Daoy (cell line): Measurements from ENCODE around the gene POLR2E. TPM values are rescaled to one million over a fixed set of nuclear protein-coding genes. Genes with fewer than 3 reads are reported as not detected.
"Not testable (repeated sequence)": the region's sequence is repeated elsewhere in the genome, so short reads cannot be mapped to it uniquely, and the experiment has no call there.

ENCODE experiments used
- DNase-seq: peaks from one replicate; pipeline ENCODE4 v3.0.0-alpha.2; 2015; ENCODE audit warnings: low read depth
- total RNA-seq: library from RNA; depleted of rRNA; stranded (reverse); fragments of >200 nt; shearing (Covaris generic); gene quantifications from 2 replicates; pipeline ENCODE4 v1.2.3, GENCODE V29; 2014; rRNA removed

The POLR2E gene
- total RNA-seq = 124 and 148 TPM in 2 replicates

DNA sequence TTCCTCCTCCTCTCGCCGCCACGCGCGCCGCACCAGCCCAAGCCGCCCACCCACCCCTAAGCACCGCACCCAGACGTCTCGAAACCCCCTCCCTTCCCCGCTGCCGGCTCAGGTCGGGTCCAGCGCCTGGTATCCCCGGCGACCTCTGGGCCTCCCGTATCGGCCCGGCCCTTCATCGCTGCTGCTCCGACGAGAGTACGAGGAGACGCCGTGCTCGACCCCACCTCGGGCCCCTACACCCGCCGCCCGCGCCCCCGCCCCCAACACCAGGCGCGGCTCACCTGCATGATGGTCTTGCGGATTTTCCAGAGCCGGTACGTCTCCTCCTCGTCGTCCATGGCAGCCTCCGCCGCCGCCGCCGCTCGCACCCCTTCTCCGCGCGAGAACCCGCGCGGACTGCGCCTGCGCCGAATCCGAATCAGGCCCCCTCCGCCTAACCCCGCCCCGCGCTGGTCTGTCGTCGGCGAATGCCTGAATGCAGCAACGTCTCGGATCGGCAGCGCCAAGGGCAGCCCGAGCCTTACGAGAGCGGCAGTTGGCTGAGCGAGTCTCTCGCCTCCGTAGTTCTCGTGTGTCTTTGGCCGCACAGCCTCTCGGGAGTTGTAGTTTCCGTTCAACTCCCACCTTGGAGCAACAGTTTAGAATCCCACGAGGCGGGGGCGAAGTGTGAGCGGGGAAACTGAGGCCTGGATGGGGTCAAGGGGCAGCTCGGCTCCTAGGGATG lies at the start of gene POLR2E:
Gene POLR2E (minus strand): TSS at position 398 of the 724 bp plus-strand sequence. CDS start 60 bp downstream, at position 338.
- peak; percentile 99 for DNase-seq

GRCh38 chr19:1144741-1145140 lies 49.6 kb upstream of the POLR2E start:
- no peak for DNase-seq

GRCh38 chr19:1143828-1144399 lies 48.7 kb upstream of the POLR2E start:
- DNase-seq = no peak

- DNase-seq = no peak
These were observed 46.8 kb upstream of the POLR2E start for GRCh38 chr19:1141944-1142343.

DNA sequence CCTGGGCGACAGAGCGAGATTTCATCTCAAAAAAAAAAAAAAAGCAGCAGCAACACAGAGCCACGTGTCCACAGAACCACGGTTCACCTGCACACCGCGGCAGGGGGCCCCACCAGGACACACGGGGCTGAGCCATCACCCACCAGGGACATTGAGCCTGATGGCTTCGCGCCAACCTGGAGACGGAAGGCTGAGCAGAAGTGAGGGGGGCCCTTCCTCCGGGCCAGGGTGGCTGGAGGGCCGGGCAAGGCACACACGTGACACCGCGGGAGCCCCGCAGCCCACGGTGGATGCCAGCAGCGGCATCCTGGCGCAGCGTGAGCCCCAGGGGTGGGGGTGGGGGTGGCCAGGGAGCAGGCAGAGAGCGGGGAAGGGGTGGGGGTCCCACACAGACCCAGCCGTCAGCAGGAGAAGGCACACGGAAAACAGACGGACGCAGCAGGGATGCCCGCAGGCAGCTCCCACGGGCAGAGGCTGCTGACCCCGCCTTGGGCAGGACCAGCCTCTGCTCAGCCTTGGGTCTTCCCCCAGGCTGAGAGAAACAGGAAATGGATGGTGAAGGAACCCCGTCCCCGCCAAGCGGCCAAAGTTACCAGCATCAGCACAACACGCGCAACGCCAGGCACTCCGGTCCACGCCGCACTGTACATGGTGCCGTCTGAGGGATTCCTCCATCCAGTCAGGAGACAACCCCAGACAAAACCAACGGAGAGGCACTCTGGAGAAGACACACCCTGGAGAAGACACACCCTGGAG lies 45.3 kb upstream of the POLR2E start:
- no peak for DNase-seq

DNA sequence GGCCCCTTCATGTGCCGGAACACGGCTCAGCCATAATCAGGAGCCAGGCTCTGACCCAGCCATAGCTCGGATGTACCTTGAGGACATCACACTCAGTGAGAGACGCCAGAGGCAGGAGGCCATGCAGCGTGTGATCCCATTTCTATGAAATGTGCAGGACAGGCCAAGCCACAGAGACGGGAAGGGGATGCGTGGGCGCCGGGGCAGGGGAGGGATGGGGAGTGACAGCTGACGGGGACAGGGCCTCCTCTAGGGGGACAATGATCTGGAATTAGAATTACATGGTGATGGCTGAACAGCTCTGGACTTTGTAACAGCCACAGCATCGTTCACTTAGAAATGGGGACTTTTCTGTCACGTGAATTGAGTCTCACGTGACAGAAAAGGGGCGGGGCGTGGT lies 44.0 kb upstream of the POLR2E start:
- no peak for DNase-seq

- DNase-seq = no peak
These were observed 42.9 kb upstream of the POLR2E start for GRCh38 chr19:1138121-1138520.

DNA sequence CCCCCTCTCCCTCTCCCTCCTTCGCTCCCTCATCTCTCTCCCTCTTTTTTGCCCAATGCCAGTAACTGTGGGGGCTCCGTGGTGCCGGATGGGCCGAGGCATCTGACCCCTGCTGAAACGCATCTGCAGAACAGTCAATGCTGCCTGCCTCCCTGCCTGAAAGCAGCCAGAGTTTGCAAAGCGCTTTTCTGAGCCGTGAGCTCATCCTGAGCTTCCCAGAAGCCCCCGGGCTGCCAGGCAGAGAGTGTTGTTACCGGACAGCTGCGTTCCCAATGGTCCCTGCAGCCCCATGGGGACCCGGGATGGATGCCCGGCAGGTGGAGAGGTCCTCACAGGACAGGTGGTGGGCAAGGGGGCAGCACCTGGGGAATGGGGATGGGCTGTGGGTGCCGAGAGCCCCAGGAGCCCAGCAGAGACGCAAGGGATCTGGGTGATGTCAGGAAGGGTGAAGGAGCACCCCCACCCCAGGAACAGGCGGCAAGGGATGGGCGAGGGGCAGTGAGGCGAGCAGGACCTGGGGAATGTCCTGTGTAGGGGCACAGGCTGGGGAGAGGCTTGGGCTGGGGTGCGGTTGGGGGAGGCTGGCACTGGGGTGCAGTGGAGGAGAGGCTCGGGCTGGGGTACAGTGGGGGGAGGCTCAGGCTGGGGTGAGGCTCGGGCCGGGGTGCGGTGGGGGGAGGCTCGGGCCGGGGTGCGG lies 41.6 kb upstream of the POLR2E start:
- no peak for DNase-seq

DNA sequence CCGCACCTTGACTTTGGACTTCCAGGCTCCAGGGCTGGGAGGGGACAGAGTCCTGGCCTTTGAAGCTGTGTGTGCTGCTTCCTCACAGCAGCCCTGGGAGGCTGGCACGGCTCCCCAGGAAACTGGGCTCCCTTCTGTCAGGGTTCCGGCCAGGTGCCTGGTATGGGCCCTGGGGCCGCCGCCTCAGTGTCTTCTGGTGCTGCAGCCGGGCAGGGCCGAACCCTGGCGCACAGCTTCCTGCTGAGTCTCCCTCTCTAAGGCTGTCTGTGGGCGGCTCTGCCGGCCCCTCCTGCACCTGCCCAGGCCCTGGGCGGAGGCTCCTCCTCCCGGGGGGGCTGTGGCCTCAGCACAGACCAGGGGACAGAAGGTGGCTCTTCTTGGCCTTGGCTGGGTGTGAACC lies 41.0 kb upstream of the POLR2E start:
- no peak for DNase-seq

DNA sequence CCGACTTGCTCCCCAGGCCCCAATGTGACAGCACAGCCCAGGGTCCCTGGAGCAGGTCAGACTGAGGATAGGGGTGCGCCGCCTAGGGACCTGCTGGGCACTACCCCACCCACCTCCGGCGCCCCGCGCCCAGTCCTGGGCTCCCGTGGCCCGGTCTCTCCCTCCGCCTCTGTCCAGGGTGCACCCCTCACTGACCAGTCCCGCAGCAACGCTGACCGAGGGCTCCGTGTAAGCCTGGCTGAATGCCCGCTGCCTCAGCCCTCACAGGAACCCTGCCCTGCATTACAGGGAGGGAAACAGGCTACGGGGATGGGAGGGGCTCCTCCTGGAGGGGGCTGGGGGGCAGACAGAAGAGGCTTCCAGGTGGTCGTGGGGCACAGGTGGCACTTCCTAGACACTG lies 40.3 kb upstream of the POLR2E start:
- no peak for DNase-seq

- no peak for DNase-seq
These were observed 39.3 kb upstream of the POLR2E start for GRCh38 chr19:1134431-1134830.

DNA sequence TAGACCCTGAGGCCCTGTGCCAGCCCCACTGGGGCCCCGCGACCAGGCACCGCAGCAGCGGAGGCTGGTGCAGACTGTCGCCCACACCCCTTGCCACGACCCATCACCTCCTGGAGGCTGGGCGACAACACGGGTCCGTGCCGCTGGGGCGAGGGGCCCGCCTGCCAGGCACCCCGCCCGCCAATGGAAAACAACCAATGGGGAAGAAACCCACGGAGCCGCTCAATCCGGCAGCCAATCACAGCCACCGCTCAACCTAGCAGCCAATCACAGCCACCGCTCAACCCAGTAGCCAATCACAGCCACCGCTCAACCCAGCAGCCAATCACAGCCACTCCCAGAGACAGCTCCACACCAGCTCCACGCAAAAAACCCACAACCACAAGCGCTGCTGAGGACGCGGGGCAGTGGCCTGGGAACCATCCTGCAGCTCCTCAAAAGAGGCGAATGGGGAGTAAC lies 38.3 kb upstream of the POLR2E start:
- DNase-seq = no peak

DNA sequence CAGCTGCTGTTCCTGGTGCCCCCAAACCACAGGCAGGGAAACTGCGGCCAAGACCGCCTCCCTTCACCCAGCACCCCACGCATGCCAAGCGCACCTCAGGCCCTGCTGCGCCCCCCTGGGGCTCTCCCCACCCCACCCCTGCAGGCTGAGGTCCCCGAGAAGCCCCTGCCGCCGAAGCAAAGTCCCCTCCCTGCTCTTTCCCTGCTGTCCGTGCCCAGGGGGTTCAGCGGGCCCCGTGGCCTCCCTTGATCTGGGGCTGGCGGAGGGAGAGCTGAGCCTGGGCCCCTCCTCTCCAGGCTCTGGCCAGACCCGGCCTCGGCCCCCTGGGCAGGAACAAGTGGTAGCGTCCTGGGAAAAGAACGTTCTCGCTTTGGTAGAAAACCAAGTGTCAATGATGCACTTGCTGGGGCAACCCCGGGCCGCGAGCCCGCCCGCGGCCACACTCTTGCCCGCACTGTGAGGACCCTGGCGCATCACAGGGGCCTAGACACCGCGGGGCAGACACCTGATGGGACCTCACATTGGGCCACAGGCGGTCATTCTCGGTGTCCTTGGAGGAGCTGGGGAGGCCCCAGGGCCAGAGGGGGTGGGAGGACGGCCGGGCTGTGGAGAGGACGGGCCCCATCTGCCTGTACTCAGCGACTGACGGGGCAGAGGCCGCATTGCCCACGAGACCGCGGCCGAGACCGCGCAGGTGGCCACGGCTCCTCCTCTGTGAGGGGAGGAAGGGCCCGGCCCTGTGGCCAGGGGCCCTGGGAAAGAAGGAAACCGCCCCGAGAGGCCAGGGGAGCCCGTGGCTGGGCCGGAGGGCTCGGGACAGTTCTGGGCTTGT lies 37.6 kb upstream of the POLR2E start:
- no peak for DNase-seq

DNA sequence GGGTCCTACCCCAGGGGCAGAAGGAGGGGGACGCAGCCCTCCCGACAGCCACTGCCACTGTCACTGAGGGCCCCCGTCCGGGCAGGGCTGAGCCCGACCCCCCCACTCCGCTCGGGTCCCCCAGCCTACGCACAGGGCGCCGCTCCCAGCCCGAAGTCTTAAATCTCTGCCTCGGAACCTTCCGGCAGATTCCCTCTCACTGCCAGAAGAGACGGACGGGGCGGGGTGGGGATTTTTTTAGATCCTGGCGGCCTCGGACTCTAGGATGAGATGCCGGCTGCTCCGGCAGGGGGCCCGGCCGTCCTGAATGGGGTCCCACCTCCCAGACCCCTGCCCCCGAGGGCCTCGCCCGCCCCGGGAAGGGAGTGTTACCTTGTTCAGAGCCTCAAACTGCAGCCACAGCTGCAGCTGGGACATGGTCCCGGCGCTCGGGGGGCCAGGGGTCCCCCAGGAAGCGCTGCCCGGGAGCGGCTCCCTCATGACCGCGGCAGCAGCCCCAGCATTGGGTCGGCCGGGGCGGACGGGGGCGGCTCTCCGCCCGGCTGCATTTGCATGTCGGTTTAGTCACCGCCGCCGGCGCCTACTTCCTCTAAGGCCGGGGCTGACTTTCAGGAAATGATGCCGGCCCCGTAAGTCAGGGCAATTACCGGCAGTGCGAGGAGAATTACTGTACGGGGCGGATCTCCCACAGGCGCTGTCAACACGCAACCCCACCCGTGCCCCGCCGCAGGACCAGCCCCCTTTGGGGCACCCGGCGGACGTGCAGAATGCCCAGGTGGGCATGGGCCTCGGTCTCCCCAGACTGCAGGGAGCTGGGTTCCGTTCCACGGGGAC lies 36.8 kb upstream of the POLR2E start:
- peak; percentile 92 for DNase-seq

- no peak for DNase-seq
These were observed 35.9 kb upstream of the POLR2E start for GRCh38 chr19:1130771-1131717.

- no peak for DNase-seq
These were observed 34.4 kb upstream of the POLR2E start for GRCh38 chr19:1129535-1129934.

- not testable (repeated sequence) for DNase-seq
These were observed 33.9 kb upstream of the POLR2E start for GRCh38 chr19:1129084-1129483.

GRCh38 chr19:1128106-1128505 lies 32.9 kb upstream of the POLR2E start:
- DNase-seq = no peak
